Endothelial cell of umbilical vein (primary cell): ENCODE measurements around the gene CHM. TPM values are rescaled to one million over a fixed set of nuclear protein-coding genes. Genes with fewer than 3 reads are reported as not detected.

Source experiments
- BruUV-seq: library from RNA; stranded (reverse); fragments of 400-500 nt; replicated peaks from 2 replicates; lab custom pipeline; 2021; lab: Mats Ljungman, UMichigan
- CTCF ChIA-PET: fragments of 300-600, 350-600 bp; sonication (Branson Sonifier 250); formaldehyde crosslinking; loops from one replicate; lab custom pipeline; 2021; ENCODE audit warnings: antibody characterized with exemption, inconsistent platforms; lab: Charles Lee
- POLR2A ChIA-PET: fragments of 300-600, 350-600 bp; sonication (Branson Sonifier 250); formaldehyde crosslinking; loops from one replicate; lab custom pipeline; 2021; ENCODE audit warnings: antibody characterized with exemption, inconsistent platforms; lab: Charles Lee
- DNase-seq: peaks from one replicate; pipeline ENCODE4 v3.0.0-alpha.2; 2011; ENCODE audit warnings: low read depth, low spot score
- FAIRE-seq: peaks from 2 replicates; lab custom pipeline; 2011; peaks lifted over from hg19 to GRCh38; lab: Jason Lieb, UNC
- H2AFZ ChIP-seq: 2 replicates; pipeline ENCODE4 v1.6.0; 2012; ENCODE audit warnings: low read depth, low read length, control low read depth, inconsistent platforms
- H3K27ac ChIP-seq: 2 replicates; pipeline ENCODE4 v1.5.1; 2011; ENCODE audit warnings: low read depth, mild to moderate bottlenecking, control low read depth, low read length, moderate library complexity; ENCODE audit not compliant: insufficient read depth
- H3K27me3 ChIP-seq, 2 experiments: 2 replicates each; pipeline versions ENCODE4 v1.6.0 to v1.6.1; 2011; ENCODE audit warnings: low read length in 2 of 2, mixed read lengths in 1 of 2; ENCODE audit not compliant: control insufficient read depth in 2 of 2, insufficient read depth in 2 of 2
- H3K36me3 ChIP-seq, 2 experiments: 2 replicates in 1 of 2; 3 replicates in 1 of 2; pipeline ENCODE4 v1.5.1; 2011; ENCODE audit warnings: low read length in 2 of 2, mild to moderate bottlenecking in 1 of 2, moderate library complexity in 1 of 2; ENCODE audit not compliant: control insufficient read depth in 2 of 2, insufficient read depth in 2 of 2; ENCODE audit errors: extremely low read depth in 1 of 2
- H3K4me1 ChIP-seq: 3 replicates; pipeline ENCODE4 v1.5.1; 2011; ENCODE audit warnings: mild to moderate bottlenecking, low read length; ENCODE audit not compliant: control insufficient read depth, insufficient read depth; ENCODE audit errors: extremely low read depth
- H3K4me2 ChIP-seq: 2 replicates; pipeline ENCODE4 v1.6.1; 2011; ENCODE audit warnings: low read length, control low read depth, mixed read lengths; ENCODE audit not compliant: insufficient read depth
- H3K4me3 ChIP-seq, 3 experiments: fragments of 200-600 bp in 1 of 3; sonication (generic), shearing (Covaris generic) in 1 of 3; replicated peaks in 1 of 3; 2 replicates each; pipeline ENCODE4 v1.5.1; 2011 to 2016; ENCODE audit warnings: control low read depth in 3 of 3, low read length in 3 of 3, mild to moderate bottlenecking in 2 of 3, inconsistent platforms in 1 of 3, low read depth in 1 of 3, moderate library complexity in 1 of 3; ENCODE audit not compliant: insufficient read depth in 1 of 3
- H3K79me2 ChIP-seq: 2 replicates; pipeline ENCODE4 v1.6.0; 2012; ENCODE audit warnings: low read length, inconsistent platforms; ENCODE audit not compliant: control insufficient read depth, insufficient read depth
- H3K9ac ChIP-seq: replicated peaks from 2 replicates; pipeline ENCODE3; 2011; ENCODE audit warnings: low read length, control low read depth; ENCODE audit not compliant: insufficient read depth; ENCODE audit errors: extremely low read depth
- H3K9me1 ChIP-seq: replicated peaks from 3 replicates; pipeline ENCODE4 v1.6.0; 2011; ENCODE audit warnings: mild to moderate bottlenecking, low read length; ENCODE audit not compliant: control insufficient read depth, insufficient read depth; ENCODE audit errors: extremely low read depth
- H3K9me3 ChIP-seq: replicated peaks from 2 replicates; pipeline ENCODE4 v1.5.1; 2012; ENCODE audit warnings: low read length, inconsistent platforms; ENCODE audit not compliant: control insufficient read depth, insufficient read depth
- H4K20me1 ChIP-seq: replicated peaks from 2 replicates; pipeline ENCODE3; 2011; ENCODE audit warnings: mild to moderate bottlenecking, low read length; ENCODE audit not compliant: control insufficient read depth, insufficient read depth; ENCODE audit errors: extremely low read depth
- EZH2 ChIP-seq: IDR thresholded peaks from 2 replicates; pipeline ENCODE4 v1.6.1; 2012; ENCODE audit warnings: borderline replicate concordance, low read depth, mild to moderate bottlenecking, moderate library complexity, low read length, inconsistent platforms; ENCODE audit not compliant: severe bottlenecking
- FOS ChIP-seq: IDR thresholded peaks from 2 replicates; pipeline ENCODE4 v1.6.1; 2011; ENCODE audit warnings: mild to moderate bottlenecking, low read length, moderate library complexity, borderline replicate concordance; ENCODE audit not compliant: insufficient read depth
- GATA2 ChIP-seq: IDR thresholded peaks from 2 replicates; pipeline ENCODE4 v1.7.0; 2011; ENCODE audit warnings: low read depth, mild to moderate bottlenecking, moderate library complexity, mixed read lengths, low read length; ENCODE audit not compliant: insufficient read length, insufficient read depth
- JUN ChIP-seq: IDR thresholded peaks from 2 replicates; pipeline ENCODE4 v1.6.1; 2011; ENCODE audit warnings: borderline replicate concordance, low read depth; ENCODE audit not compliant: insufficient read length, insufficient read depth
- MYC ChIP-seq: IDR thresholded peaks from one replicate; pipeline ENCODE4 v1.6.1; 2011; ENCODE audit warnings: mild to moderate bottlenecking, low read depth, low read length
- POLR2A ChIP-seq: IDR thresholded peaks from 2 replicates; pipeline ENCODE4 v1.6.1; 2012; ENCODE audit warnings: low read depth, mild to moderate bottlenecking, control low read depth, low read length
- POLR2AphosphoS5 ChIP-seq: IDR thresholded peaks from 2 replicates; pipeline ENCODE4 v1.6.1; 2012; ENCODE audit warnings: low read depth, mild to moderate bottlenecking, control low read depth, low read length, moderate library complexity; ENCODE audit not compliant: insufficient read depth
- dilution Hi-C: fragments of 300-500 bp; cut with MboI; formaldehyde crosslinking; loops from one replicate; pipeline ENCODE4 v1.15.0; 2019; ENCODE audit warnings: low sequenced_read_pairs; ENCODE audit not compliant: extremely low pct_ligation_motif_present
- intact Hi-C: fragments of 100-400 bp; cut with micrococcal nuclease; formaldehyde crosslinking; loops from one replicate; pipeline ENCODE4 v1.10.0; 2022
- polyA plus RNA-seq, 4 experiments: library from polyadenylated mRNA; depleted of rRNA in 3 of 4; stranded (reverse) in 3 of 4; unstranded in 1 of 4; fragments of >200 nt; gene quantifications; 2 replicates each; pipeline versions ENCODE4 v1.2.1 to v1.2.3, GENCODE V29; 2011 to 2012; ENCODE audit warnings: missing spikeins in 1 of 4
- total RNA-seq: library from RNA; stranded (reverse); gene quantifications from 2 replicates; pipeline ENCODE4 v1.2.3, GENCODE V29; 2021
- TF ChIP-seq, protein P1 (sequence below): IDR thresholded peaks from 2 replicates; pipeline ENCODE4 v1.6.1; 2011; ENCODE audit not compliant: insufficient read depth, insufficient read length
- TF ChIP-seq, protein P2 (sequence below), 2 donors: IDR thresholded peaks; 1 replicate in 1 of 2; 2 replicates in 1 of 2; pipeline ENCODE4 v1.5.1; 2011; ENCODE audit warnings: low read length in 2 of 2, mild to moderate bottlenecking in 2 of 2, moderate library complexity in 2 of 2, control low read depth in 1 of 2, inconsistent platforms in 1 of 2, low read depth in 1 of 2; ENCODE audit not compliant: insufficient read depth in 1 of 2; ENCODE audit errors: extremely low read depth in 1 of 2

The CHM gene
- total and polyA plus RNA-seq, 2 donors (not counting 3 experiments of a cell fraction or from before 2014, with no cell fraction given) = 10.5 to 18.4 TPM

DNA sequence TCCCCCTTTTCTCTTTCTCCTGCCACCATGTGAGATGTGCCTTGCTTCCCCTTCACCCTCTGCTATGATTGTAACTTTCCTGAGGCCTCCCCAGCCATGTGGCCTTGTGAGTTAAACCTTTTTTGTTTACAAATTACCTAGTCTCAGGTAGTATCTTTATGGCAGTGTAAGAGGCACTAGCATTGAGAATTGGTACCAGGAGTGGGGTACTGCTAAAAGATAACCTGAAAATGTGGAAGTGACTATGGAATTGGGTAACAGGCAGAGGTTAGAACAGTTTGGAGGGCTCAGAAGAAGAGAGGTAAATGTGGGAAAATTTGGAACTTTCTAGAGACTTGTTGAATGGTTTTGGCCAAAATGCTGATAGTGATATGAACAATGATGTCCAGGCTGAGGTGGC lies 182.0 kb downstream of the CHM start:
- Histone ChIP-seq H3K36me3 (peaks cover 0 to 2% of the 10 kb centered on the region in 2 experiments), H3K4me1 (no peaks in the 10 kb centered on the region), H3K27ac (no peak overlapping the region), H3K9ac (no peak overlapping the region), H4K20me1 (no peaks in the 10 kb centered on the region), H3K9me3 (no peaks in the 10 kb centered on the region), H2AFZ (no peak overlapping the region), H3K79me2 (no peaks in the 10 kb centered on the region), H3K4me3 (no peak overlapping the region), H3K4me2 (no peak overlapping the region), H3K27me3 (no peaks in the 10 kb centered on the region), H3K9me1 (no peaks in the 10 kb centered on the region)
- no TSS peak for BruUV-seq
- FAIRE-seq = no peak
- ChIA-PET POLR2A (no interaction called here), CTCF (no interaction called here)
- dilution Hi-C loops = no loop called here
- no peak for TF ChIP-seq JUN
- no peak for TF ChIP-seq EZH2
- no peak for TF ChIP-seq GATA2
- no peak for TF ChIP-seq MYC
- no peak for TF ChIP-seq POLR2AphosphoS5
- TF ChIP-seq FOS = no peak
- TF ChIP-seq, protein P1, sequence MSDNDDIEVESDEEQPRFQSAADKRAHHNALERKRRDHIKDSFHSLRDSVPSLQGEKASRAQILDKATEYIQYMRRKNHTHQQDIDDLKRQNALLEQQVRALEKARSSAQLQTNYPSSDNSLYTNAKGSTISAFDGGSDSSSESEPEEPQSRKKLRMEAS = no peak
- TF ChIP-seq, protein P2, sequence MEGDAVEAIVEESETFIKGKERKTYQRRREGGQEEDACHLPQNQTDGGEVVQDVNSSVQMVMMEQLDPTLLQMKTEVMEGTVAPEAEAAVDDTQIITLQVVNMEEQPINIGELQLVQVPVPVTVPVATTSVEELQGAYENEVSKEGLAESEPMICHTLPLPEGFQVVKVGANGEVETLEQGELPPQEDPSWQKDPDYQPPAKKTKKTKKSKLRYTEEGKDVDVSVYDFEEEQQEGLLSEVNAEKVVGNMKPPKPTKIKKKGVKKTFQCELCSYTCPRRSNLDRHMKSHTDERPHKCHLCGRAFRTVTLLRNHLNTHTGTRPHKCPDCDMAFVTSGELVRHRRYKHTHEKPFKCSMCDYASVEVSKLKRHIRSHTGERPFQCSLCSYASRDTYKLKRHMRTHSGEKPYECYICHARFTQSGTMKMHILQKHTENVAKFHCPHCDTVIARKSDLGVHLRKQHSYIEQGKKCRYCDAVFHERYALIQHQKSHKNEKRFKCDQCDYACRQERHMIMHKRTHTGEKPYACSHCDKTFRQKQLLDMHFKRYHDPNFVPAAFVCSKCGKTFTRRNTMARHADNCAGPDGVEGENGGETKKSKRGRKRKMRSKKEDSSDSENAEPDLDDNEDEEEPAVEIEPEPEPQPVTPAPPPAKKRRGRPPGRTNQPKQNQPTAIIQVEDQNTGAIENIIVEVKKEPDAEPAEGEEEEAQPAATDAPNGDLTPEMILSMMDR (IDR thresholded peaks at IDR 0.05; ENCODE audit: extremely low read depth in 1 of 2, insufficient read depth in 1 of 2, low read depth in 1 of 2, low read length in 2 of 2) = no peak
- TF ChIP-seq POLR2A = no peak
- no peak for DNase-seq
- intact Hi-C loops = no loop called here
